ENCODE measurements around the gene PNCK.

PNCK gene

DNA sequence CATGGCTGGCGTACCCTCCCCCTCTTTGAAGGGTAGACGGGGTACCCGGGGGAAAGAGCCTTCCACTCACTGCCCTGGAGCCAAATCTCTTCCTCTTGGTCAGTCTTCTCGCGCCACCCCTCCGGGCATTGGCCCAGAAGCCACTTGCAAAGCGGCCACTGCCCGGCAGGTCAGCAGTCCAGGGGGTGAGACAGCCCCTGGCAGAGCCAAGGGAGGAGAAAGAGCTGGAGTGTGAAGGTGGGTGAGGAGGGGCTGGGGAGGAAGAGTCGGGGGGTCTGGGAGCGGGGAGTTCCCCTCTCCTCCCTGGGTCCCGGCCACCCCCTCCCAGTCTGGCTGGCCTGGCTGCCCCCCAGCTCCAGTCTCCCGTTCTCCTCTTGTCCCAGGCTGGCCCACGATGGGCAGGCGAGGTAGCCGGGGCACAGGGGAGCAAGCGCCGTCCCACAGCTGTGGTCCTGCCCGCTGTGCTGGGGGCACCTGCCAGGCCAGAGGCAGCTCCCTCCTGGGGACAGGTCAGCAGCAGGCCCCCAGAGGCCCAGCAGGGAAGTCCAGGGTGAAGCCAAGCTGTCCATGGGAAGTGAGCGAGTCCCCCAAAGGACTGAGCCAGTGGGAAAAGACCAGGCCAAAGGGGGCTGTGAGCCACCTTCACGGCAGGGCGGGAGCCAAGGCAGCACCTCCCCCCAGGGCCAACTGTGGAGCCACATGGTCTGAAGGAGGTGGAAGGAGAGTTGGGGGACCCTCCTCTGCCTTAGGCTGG, 48.2 kb downstream of the PNCK start:
- no peak for DNase-seq

DNA sequence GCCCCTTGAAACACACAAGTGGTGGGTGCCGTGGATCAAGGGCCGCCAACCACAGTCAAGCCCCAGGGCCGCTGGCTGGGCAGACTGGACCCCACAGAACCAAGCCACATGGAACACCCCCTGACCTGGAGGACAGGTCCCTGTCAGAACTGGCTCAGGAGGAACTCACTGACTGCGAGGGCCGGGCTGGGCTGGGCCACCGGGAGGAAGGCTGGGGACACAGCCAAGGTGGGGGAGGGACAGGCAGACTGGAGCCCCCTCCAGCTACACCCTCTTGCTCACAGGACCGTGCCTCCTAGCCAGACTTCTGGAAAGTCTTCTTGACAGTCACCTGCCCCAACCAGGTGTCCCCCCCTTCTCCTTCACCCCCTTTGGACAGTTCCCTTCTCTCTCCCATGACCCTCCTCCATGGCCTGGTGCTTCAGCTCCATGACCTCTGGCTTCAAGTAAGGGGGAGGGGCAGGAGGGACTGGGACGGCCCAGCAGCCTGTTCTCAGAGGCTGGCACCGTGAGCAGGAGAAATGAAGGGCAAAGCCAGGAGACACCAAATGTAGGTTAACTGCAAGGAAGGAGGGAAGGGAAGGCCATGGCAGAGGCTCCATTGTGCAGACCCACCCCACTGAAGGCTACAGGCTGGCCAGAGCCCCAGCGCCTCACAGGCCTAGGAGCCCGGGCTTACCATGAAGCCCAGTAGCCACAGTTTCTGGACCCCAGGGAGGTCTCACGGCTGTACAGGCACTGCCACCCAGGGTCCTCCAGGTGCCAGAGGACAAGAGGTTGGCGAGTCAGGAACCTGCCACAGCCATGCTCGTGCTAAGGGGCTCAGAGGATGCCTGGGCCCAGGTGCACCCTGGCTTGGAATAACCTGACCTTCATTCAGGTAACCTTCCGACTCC, 49.2 kb downstream of the PNCK start:
- DNase-seq: no peak

DNA sequence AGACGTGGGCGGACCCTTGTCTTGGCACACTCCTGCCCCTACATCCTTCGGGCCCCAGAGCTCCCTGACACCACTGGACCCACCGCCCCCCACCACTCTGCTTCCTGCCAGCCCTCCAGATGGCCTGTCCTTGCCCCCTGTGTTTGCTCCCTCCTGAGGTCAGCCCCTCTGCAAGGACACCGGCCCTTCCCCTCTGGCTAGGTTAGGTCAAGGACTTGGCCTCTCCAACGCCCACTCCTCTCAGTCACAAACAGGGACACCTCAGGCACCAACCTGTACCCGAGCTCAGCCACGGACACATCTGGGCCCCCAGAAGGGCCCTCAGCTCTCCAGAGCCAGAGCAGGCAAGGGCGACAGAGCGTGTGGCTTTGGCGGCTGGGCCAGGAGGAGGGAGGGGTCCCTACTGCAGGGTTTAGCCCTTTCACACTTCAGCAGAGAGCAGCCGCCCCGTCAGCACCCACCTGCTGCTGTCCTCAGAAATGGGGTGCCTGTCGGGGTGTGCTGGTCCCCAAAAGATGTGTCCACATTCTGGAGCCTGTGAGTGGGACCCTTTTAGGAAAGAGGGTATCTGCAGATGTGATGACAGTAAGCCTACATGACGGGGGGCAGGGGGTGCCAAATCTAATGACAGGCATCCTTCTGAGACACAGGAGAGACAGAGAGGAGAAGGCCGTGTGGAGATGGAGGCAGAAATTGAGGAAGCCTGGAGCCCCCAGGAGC, 50.1 kb downstream of the PNCK start:
- no peak for DNase-seq

DNA sequence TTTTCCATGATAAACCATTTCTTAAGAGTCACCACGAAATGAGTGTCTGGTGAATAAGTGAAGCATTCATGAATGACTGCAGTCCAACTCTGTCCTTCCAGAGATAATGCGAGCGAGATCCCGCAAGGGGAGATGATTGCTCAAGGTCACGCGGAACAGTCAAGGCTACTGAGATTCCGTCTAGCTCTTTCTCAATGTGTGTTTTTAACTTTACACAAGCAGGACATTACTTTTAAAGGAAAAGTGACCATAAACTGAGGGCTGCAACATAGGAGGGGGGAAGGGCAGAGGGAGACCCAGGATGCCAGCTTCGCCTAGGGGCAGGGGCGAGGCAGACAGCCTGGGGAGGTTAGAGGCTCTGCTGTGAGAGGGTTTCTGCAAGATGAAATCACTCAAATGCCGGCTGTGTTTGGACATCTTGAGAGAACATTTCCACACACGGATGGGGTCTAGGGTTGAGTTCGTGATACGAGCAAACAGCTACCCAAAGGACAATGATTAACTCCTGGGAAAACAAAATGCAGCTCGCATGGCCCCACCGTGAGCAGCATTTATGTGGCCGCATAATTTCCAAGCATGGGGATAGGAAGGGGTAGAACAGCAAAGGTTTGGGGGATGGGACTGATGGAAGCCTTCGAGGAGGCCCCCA, 50.8 kb downstream of the PNCK start:
- no peak for DNase-seq

DNA sequence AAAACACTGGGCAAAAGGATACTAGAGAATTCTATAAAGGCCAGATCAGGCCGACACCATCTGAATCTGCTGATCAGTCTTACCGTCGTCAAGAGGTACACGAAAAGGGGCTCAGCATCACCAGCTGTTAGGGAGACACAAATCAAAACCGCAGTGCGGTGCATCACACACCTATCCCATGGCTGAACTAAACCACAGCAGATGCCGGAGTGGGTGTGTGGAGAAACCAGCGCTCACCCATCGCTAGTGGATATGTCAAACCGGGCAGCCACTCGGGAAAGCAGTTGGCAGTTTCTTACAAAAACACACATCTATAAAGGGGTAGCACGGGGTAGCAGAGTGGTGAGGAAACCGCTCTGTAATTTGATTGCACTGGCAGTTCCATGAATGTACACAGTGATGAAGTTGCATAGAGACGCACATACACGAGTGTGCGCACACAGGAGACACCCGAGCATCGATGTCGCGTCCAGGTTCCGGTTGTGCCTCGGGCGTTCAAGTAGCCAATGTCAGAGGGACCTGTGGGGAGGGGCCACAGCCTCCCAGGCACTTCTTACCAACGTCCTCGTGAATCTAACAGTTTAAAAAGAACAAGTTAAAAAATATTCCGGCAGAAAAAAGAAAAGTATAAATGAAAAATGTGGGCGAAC, 51.5 kb downstream of the PNCK start:
- DNase-seq: no peak

DNA sequence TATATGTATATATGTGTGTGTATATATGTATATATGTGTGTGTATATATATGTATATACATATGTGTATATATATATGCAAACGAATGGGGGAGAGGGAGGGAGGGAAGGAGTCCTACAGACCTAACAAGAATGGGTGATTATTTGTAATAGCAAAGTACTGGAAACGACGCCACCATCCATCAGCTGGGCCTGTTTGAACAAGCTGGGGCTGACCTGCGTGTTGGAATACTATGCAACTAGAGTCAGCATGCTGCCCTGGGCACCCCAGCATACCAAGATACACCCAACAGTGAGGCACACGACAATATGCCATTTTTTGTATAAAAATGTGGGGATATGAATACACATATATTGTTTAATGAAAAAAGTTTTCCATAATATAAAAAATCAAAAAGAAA, 53.0 kb downstream of the PNCK start:
- DNase-seq: no peak
